GM12878 (cell line): ENCODE measurements around the gene CAPN2. TPM values are rescaled to one million over a fixed set of nuclear protein-coding genes. Genes with fewer than 3 reads are reported as not detected.

Experiments
- ATAC-seq: fragments of 200-7000 bp; cut with Tn5 transposase; 3 replicates; pipeline ENCODE4 v1.9.1; 2020; ENCODE audit warnings: mild to moderate bottlenecking, moderate library complexity
- BruUV-seq: library from RNA; stranded (reverse); fragments of 400-500 nt; replicated peaks from 2 replicates; lab custom pipeline; 2021; lab: Mats Ljungman, UMichigan
- CTCF ChIA-PET: fragments of 300-600 bp; sonication (Branson Sonifier 250); formaldehyde crosslinking; extraction: SDS; loops from one replicate; lab custom pipeline; 2021; ENCODE audit warnings: inconsistent platforms; lab: Yijun Ruan, JAX
- POLR2A ChIA-PET: fragments of 350-600 bp; formaldehyde crosslinking; extraction: SDS; loops from one replicate; lab custom pipeline; 2021; ENCODE audit warnings: inconsistent platforms; lab: Charles Lee
- RAD21 ChIA-PET: fragments of 300-600 bp; sonication (Branson Sonifier 250); formaldehyde crosslinking; loops from one replicate; lab custom pipeline; 2023; ENCODE audit warnings: antibody characterized with exemption; ENCODE audit not compliant: unreplicated experiment; lab: Charles Lee
- SMC1A ChIA-PET: fragments of 300-600 bp; sonication (Branson Sonifier 250); formaldehyde crosslinking; loops from one replicate; lab custom pipeline; 2023; ENCODE audit not compliant: unreplicated experiment, uncharacterized antibody; lab: Charles Lee
- DNase-seq: peaks from one replicate; pipeline ENCODE4 v3.0.0-alpha.2; 2011; ENCODE audit warnings: low read depth, low spot score
- FAIRE-seq: peaks from 3 replicates; lab custom pipeline; 2011; peaks lifted over from hg19 to GRCh38; lab: Jason Lieb, UNC
- H2AFZ ChIP-seq: 2 replicates; pipeline ENCODE4 v1.6.0; 2011; ENCODE audit warnings: low read depth, low read length, control low read depth; ENCODE audit not compliant: control insufficient read depth
- H3K27ac ChIP-seq: 2 replicates; pipeline ENCODE4 v1.5.1; 2011; ENCODE audit warnings: control low read depth; ENCODE audit not compliant: control insufficient read depth, insufficient read depth
- H3K27me3 ChIP-seq, 2 experiments: replicated peaks in 1 of 2; 2 replicates each; pipeline versions ENCODE4 v1.6.0 to v1.6.1; 2011; ENCODE audit warnings: low read length in 1 of 2; ENCODE audit not compliant: control insufficient read depth in 2 of 2, insufficient read depth in 2 of 2
- H3K36me3 ChIP-seq, 2 experiments: 2 replicates each; pipeline ENCODE4 v1.5.1; 2011; ENCODE audit warnings: low read length in 1 of 2; ENCODE audit not compliant: control insufficient read depth in 2 of 2, insufficient read depth in 2 of 2
- H3K4me1 ChIP-seq: 2 replicates; pipeline ENCODE4 v1.6.1; 2011; ENCODE audit warnings: mild to moderate bottlenecking, low read length, moderate library complexity, mixed read lengths; ENCODE audit not compliant: control insufficient read depth, insufficient read depth
- H3K4me2 ChIP-seq: 2 replicates; pipeline ENCODE4 v1.6.0; 2011; ENCODE audit warnings: control low read depth; ENCODE audit not compliant: control insufficient read depth, insufficient read depth
- H3K4me3 ChIP-seq: fragments of 200-600 bp; sonication (generic); 2 replicates; pipeline ENCODE4 v1.5.1; 2016
- H3K79me2 ChIP-seq: 2 replicates; pipeline ENCODE4 v1.6.0; 2011; ENCODE audit warnings: low read length; ENCODE audit not compliant: control insufficient read depth, insufficient read depth
- H3K9ac ChIP-seq: 2 replicates; pipeline ENCODE4 v1.8.0; 2011; ENCODE audit warnings: low read length, control low read depth, mixed read lengths; ENCODE audit not compliant: control insufficient read depth, insufficient read depth
- H3K9me3 ChIP-seq: replicated peaks from 3 replicates; pipeline ENCODE4 v1.5.1; 2011; ENCODE audit warnings: mild to moderate bottlenecking, low read length; ENCODE audit not compliant: control insufficient read depth, insufficient read depth
- H4K20me1 ChIP-seq: 2 replicates; pipeline ENCODE4 v1.6.0; 2011; ENCODE audit not compliant: control insufficient read depth, insufficient read depth
- CTCF ChIP-seq, 3 experiments: IDR thresholded peaks in 2 of 3; conservative IDR thresholded peaks in 1 of 3; 2 replicates each; pipeline ENCODE4 v1.5.1; 2011; ENCODE audit warnings: low read depth in 3 of 3, low read length in 3 of 3, mild to moderate bottlenecking in 3 of 3, control low read depth in 2 of 3, moderate library complexity in 2 of 3, inconsistent platforms in 1 of 3, mixed read lengths in 1 of 3; ENCODE audit not compliant: control insufficient read depth in 2 of 3, insufficient read depth in 1 of 3; ENCODE audit errors: extremely low read depth in 1 of 3
- JUND ChIP-seq: IDR thresholded peaks from 2 replicates; pipeline ENCODE4 v1.6.1; 2012; ENCODE audit warnings: low read depth, mild to moderate bottlenecking, low read length, improper control_type of control experiment, moderate library complexity
- NKRF ChIP-seq: fragments of 450-650 bp; conservative IDR thresholded peaks from 2 replicates; pipeline ENCODE4 v1.6.1; 2017; ENCODE audit warnings: mild to moderate bottlenecking, moderate library complexity
- TCF12 ChIP-seq: IDR thresholded peaks from 2 replicates; pipeline ENCODE4 v1.6.1; 2011; ENCODE audit warnings: low read depth, mild to moderate bottlenecking, low read length
- ZZZ3 ChIP-seq: IDR thresholded peaks from 2 replicates; pipeline ENCODE4 v1.6.1; 2011; ENCODE audit warnings: low read depth; ENCODE audit not compliant: control insufficient read depth, insufficient read length
- WGBS: methylation state at CpG from one replicate; pipeline ENCODE4 v1.1.6; 2016; ENCODE audit warnings: low lambda C conversion rate; ENCODE audit not compliant: insufficient replicate concordance, insufficient coverage; ENCODE audit errors: missing lambda C conversion rate; 5-methylcytosine and 5-hydroxymethylcytosine counted together
- in situ Hi-C: fragments of 300-500 bp; cut with MboI; formaldehyde crosslinking; loops from 9 replicates; pipeline ENCODE4 v1.14.3; 2018; ENCODE audit warnings: mixed read lengths
- intact Hi-C: fragments of 100-400 bp; cut with micrococcal nuclease; formaldehyde crosslinking; loops from one replicate; pipeline ENCODE4 v1.14.2; 2022; ENCODE audit not compliant: unreplicated experiment
- polyA plus RNA-seq, 11 experiments: library from polyadenylated mRNA; depleted of rRNA in 4 of 11; unstranded in 6 of 11; stranded (reverse) in 5 of 11; fragments of >200 nt; fragmentation: Nextera tagmentation in 4 of 11; fragmentation: Illumina TruSeq in 1 of 11; extraction: Ambion mirVana in 4 of 11; extraction: Trizol in 1 of 11; gene quantifications; 1 replicate in 1 of 11; 2 replicates in 10 of 11; pipeline versions ENCODE4 v1.2.1 to v1.2.3, GENCODE V29; 2011 to 2016; ENCODE audit warnings: inconsistent platforms in 2 of 11, missing spikeins in 2 of 11, low read depth in 1 of 11
- total RNA-seq, 4 experiments: library from RNA; depleted of rRNA in 3 of 4; stranded (reverse); fragments of >200 nt in 3 of 4; fragmentation: Illumina TruSeq in 1 of 4; extraction: Trizol in 1 of 4; gene quantifications; 2 replicates each; pipeline versions ENCODE4 v1.2.1 to v1.2.3, GENCODE V29; 2013 to 2021

CAPN2 gene
- total and polyA plus RNA-seq, 10 of the 15 experiments (the other 5 are each of a cell fraction or from before 2014, with no cell fraction given), result 6.0 to 21.4 (median 16.6) TPM

- TF ChIP-seq TCF12, result no peak
- TF ChIP-seq NKRF, result no peak
These were observed 35.5 kb downstream of the CAPN2 start (continued) for GRCh38 chr1:223747838-223748335.

- Histone ChIP-seq H3K9ac (no peak overlapping the region), H2AFZ (no peak overlapping the region), H3K4me2 (peak overlapping the region; percentile 97), H3K9me3 (no peaks in the 10 kb centered on the region), H3K4me3 (no peak overlapping the region; the same call in 1 of the 2 replicates), H3K27me3 (no peaks in the 10 kb centered on the region), H3K36me3 (no peaks in the 10 kb centered on the region; a peak in 2 of 4 replicates), H3K79me2 (no peaks in the 10 kb centered on the region), H4K20me1 (no peaks in the 10 kb centered on the region), H3K27ac (no peak overlapping the region), H3K4me1 (peaks cover 6% of the 10 kb centered on the region)
- ChIA-PET POLR2A (no interaction called here), RAD21 (interaction anchor here (1.3 to 1.9 kb wide), 4 partner anchors 24 to 303 kb away, joined by 4 to 24 read pairs (median 6); partner anchors contain the start of gene CAPN2), SMC1A (interaction anchor here (1.2 to 2.5 kb wide), 4 partner anchors 17 to 134 kb away, joined by 3 to 24 read pairs (median 6); no protein-coding TSS in a partner anchor), CTCF (interaction anchor here (0.9 to 6.0 kb wide), 14 partner anchors 9 to 716 kb away, joined by 3 to 69 read pairs (median 8); partner anchors contain the start of gene CAPN2)
- 7% methylated on average over 18 of the region's 18 CpGs for WGBS
- no peak for DNase-seq
- intact Hi-C loops, result no loop called here
- BruUV-seq, result no TSS peak
- no peak for FAIRE-seq
- TF ChIP-seq JUND (no peak), CTCF (IDR thresholded peaks at IDR 0.05 in 2 of 3, conservative IDR thresholded peaks at IDR 0.05 in 1 of 3; ENCODE audit: control insufficient read depth in 2 of 3, extremely low read depth in 1 of 3, insufficient read depth in 1 of 3, low read depth in 3 of 3, low read length in 3 of 3) (no peak), ZZZ3 (no peak)
- in situ Hi-C loops, result no loop called here
- ATAC-seq, result peak; percentile 73
These were observed 36.0 kb downstream of the CAPN2 start for GRCh38 chr1:223748405-223748772.
